A549 (cell line): Measurements from ENCODE around the gene DNM3. TPM values are rescaled to one million over a fixed set of nuclear protein-coding genes. Genes with fewer than 3 reads are reported as not detected.

Experiments
- ATAC-seq, 2 experiments: fragments of 200-7000 bp in 1 of 2; fragments of >200 bp in 1 of 2; cut with Nextera tagmentation in 1 of 2; cut with Tn5 transposase in 1 of 2; 3 replicates each; pipeline versions ENCODE4 v1.8.0 to v1.9.1; 2018 to 2020; ENCODE audit warnings: mild to moderate bottlenecking in 1 of 2, moderate library complexity in 1 of 2
- CTCF ChIA-PET: fragments of 300-600 bp; sonication (Branson Sonifier 250); formaldehyde crosslinking; extraction: SDS; loops from one replicate; lab custom pipeline; 2021; ENCODE audit warnings: antibody characterized with exemption, inconsistent platforms; lab: Yijun Ruan, JAX
- POLR2A ChIA-PET: fragments of 350-600 bp; formaldehyde crosslinking; extraction: SDS; loops from one replicate; lab custom pipeline; 2021; ENCODE audit warnings: antibody characterized with exemption, inconsistent platforms; lab: Yijun Ruan, JAX
- DNase-seq, 2 experiments: peaks; one replicate each; pipeline versions ENCODE4 v3.0.0 to v3.0.0-alpha.2; 2011 to 2016; ENCODE audit warnings: low read depth in 1 of 2, low spot score in 1 of 2
- FAIRE-seq: peaks from 2 replicates; lab custom pipeline; 2011; peaks lifted over from hg19 to GRCh38; lab: Jason Lieb, UNC
- H3K27ac ChIP-seq, 2 experiments: fragments of >200 bp; sonication (Bioruptor Twin); formaldehyde crosslinking; 3 replicates each; pipeline ENCODE4 v1.5.1; 2016 to 2017
- H3K4me1 ChIP-seq: fragments of >200 bp; sonication (Bioruptor Twin); formaldehyde crosslinking; 3 replicates; pipeline ENCODE4 v1.6.1; 2016
- H3K4me2 ChIP-seq: fragments of >200 bp; sonication (Bioruptor Twin); formaldehyde crosslinking; 3 replicates; pipeline ENCODE4 v1.6.1; 2016
- H3K4me3 ChIP-seq: fragments of >200 bp; sonication (Bioruptor Twin); formaldehyde crosslinking; 3 replicates; pipeline ENCODE4 v1.5.1; 2016
- H3K9me3 ChIP-seq: fragments of >200 bp; sonication (Bioruptor Twin); formaldehyde crosslinking; 3 replicates; pipeline ENCODE4 v1.6.1; 2016
- BHLHE40 ChIP-seq: IDR thresholded peaks from 2 replicates; pipeline ENCODE4 v1.6.1; 2012; ENCODE audit warnings: low read depth, low read length, inconsistent platforms
- CBX2 ChIP-seq: fragments of 200-600 bp; sonication (generic); IDR thresholded peaks from 2 replicates; pipeline ENCODE4 v1.6.1; 2016; ENCODE audit warnings: low read depth, mild to moderate bottlenecking, borderline replicate concordance
- CBX8 ChIP-seq: fragments of 200-600 bp; sonication (generic); IDR thresholded peaks from 2 replicates; pipeline ENCODE4 v1.6.1; 2016
- EP300 ChIP-seq, 2 experiments: fragments of >200 bp; sonication (Bioruptor Twin); formaldehyde crosslinking; IDR thresholded peaks; 2 replicates in 1 of 2; 3 replicates in 1 of 2; pipeline ENCODE4 v1.6.1; 2016 to 2017
- FOSL2 ChIP-seq, 2 experiments: fragments of 450-650 bp in 1 of 2; fragments of >200 bp in 1 of 2; sonication (Bioruptor Twin) in 1 of 2; formaldehyde crosslinking; IDR thresholded peaks; 2 replicates each; pipeline versions ENCODE4 v1.5.0 to v1.6.1; 2016 to 2020; ENCODE audit warnings: mild to moderate bottlenecking in 1 of 2, moderate library complexity in 1 of 2
- GATA3 ChIP-seq: IDR thresholded peaks from 2 replicates; pipeline ENCODE4 v1.6.1; 2012; ENCODE audit warnings: borderline replicate concordance
- HOXB13 ChIP-seq: fragments of 250-450 bp; sonication (Bioruptor Pico); IDR thresholded peaks from 2 replicates; pipeline ENCODE4 v1.5.0; 2020; ENCODE audit warnings: low read depth, mild to moderate bottlenecking, moderate library complexity
- HOXB5 ChIP-seq: fragments of 250-450 bp; sonication (Bioruptor Pico); IDR thresholded peaks from 2 replicates; pipeline ENCODE4 v1.5.0; 2020; ENCODE audit warnings: mild to moderate bottlenecking, moderate library complexity
- MAX ChIP-seq: IDR thresholded peaks from 2 replicates; pipeline ENCODE4 v1.6.1; 2012
- MAZ ChIP-seq: fragments of 150-350 bp; IDR thresholded peaks from 2 replicates; pipeline ENCODE4 v1.6.1; 2014; ENCODE audit warnings: antibody characterized with exemption, low read depth, low read length, borderline replicate concordance
- NPAS2 ChIP-seq: fragments of 250-450 bp; sonication (Bioruptor Pico); IDR thresholded peaks from 2 replicates; pipeline ENCODE4 v1.8.0; 2022; ENCODE audit warnings: mild to moderate bottlenecking, moderate library complexity, borderline replicate concordance
- NR3C1 ChIP-seq: fragments of >200 bp; sonication (Bioruptor Twin); formaldehyde crosslinking; IDR thresholded peaks from 3 replicates; pipeline ENCODE4 v1.6.1; 2017
- PBX3 ChIP-seq: IDR thresholded peaks from 2 replicates; pipeline ENCODE4 v1.6.1; 2012
- POLR2A ChIP-seq: IDR thresholded peaks from 2 replicates; pipeline ENCODE4 v1.6.1; 2012; ENCODE audit warnings: mild to moderate bottlenecking, low read length
- RAD21 ChIP-seq, 2 experiments: fragments of >200 bp in 1 of 2; sonication (Bioruptor Twin) in 1 of 2; formaldehyde crosslinking in 1 of 2; IDR thresholded peaks in 1 of 2; conservative IDR thresholded peaks in 1 of 2; 2 replicates in 1 of 2; 3 replicates in 1 of 2; pipeline ENCODE4 v1.6.1; 2012 to 2018; ENCODE audit warnings: inconsistent platforms in 1 of 2
- SMC3 ChIP-seq: fragments of >200 bp; sonication (Bioruptor Twin); formaldehyde crosslinking; IDR thresholded peaks from 3 replicates; pipeline ENCODE4 v1.6.1; 2018; ENCODE audit warnings: inconsistent platforms
- SREBF2 ChIP-seq: fragments of 450-650 bp; IDR thresholded peaks from 2 replicates; pipeline ENCODE4 v1.6.1; 2014; ENCODE audit warnings: mild to moderate bottlenecking, moderate library complexity
- ZFP36 ChIP-seq: fragments of 450-650 bp; IDR thresholded peaks from 2 replicates; pipeline ENCODE4 v1.6.1; 2014; ENCODE audit warnings: borderline replicate concordance; ENCODE audit not compliant: partially characterized antibody
- WGBS: methylation state at CpG from one replicate; pipeline ENCODE4 v1.1.6; 2017; ENCODE audit errors: missing lambda C conversion rate; 5-methylcytosine and 5-hydroxymethylcytosine counted together
- polyA plus RNA-seq, 4 experiments: library from polyadenylated mRNA; depleted of rRNA in 3 of 4; stranded (reverse); fragments of >200 nt; fragmentation: RNase III in 1 of 4; extraction: RNeasy Plus Mini Kit Qiagen cat#74134 plus additional on column Dnase treatment in 1 of 4; gene quantifications; 2 replicates in 3 of 4; 3 replicates in 1 of 4; pipeline ENCODE4 v1.2.3, GENCODE V29; 2011 to 2017
- TF ChIP-seq, protein P1 (sequence below): fragments of >200 bp; sonication (Bioruptor Twin); formaldehyde crosslinking; IDR thresholded peaks from 3 replicates; pipeline ENCODE4 v1.5.1; 2016
- TF ChIP-seq, protein P2 (sequence below): fragments of 450-650 bp; IDR thresholded peaks from 2 replicates; pipeline ENCODE4 v1.6.1; 2014; ENCODE audit warnings: antibody characterized with exemption
- TF ChIP-seq, protein P3 (sequence below): fragments of 250-450 bp; sonication (Bioruptor Pico); IDR thresholded peaks from 2 replicates; pipeline ENCODE4 v1.5.0; 2020; ENCODE audit warnings: low read depth, mild to moderate bottlenecking, moderate library complexity

Gene DNM3
- polyA plus RNA-seq, 2 of the 4 experiments (the other 2 are of a cell fraction), result 0.57 to 1.5 TPM

GRCh38 chr1:171850651-171851350 lies 9.5 kb downstream of the DNM3 start:
- ChIA-PET POLR2A (interaction anchor here (1.7 kb wide), 1 partner anchor 9 kb away, joined by 5 read pairs; the partner anchor contains the start of gene DNM3), CTCF (interaction anchor here (0.7 to 1.9 kb wide), 3 partner anchors 50 to 134 kb away, joined by 3 to 12 read pairs (median 3); no protein-coding TSS in a partner anchor)
- DNase-seq (peak in 1 of 2 experiments; percentile 12), ATAC-seq (peak; percentile 39 to 53; a peak in 3 of 6 replicates), FAIRE-seq (no peak)
- no peaks in the 10 kb centered on the region for H3K4me1 ChIP-seq
- TF ChIP-seq MAZ, result no peak
- peak; percentile 47 to 50 for TF ChIP-seq RAD21 (conservative IDR thresholded peaks at IDR 0.05 in 1 of 2, IDR thresholded peaks at IDR 0.05 in 1 of 2)
- TF ChIP-seq, protein P1, sequence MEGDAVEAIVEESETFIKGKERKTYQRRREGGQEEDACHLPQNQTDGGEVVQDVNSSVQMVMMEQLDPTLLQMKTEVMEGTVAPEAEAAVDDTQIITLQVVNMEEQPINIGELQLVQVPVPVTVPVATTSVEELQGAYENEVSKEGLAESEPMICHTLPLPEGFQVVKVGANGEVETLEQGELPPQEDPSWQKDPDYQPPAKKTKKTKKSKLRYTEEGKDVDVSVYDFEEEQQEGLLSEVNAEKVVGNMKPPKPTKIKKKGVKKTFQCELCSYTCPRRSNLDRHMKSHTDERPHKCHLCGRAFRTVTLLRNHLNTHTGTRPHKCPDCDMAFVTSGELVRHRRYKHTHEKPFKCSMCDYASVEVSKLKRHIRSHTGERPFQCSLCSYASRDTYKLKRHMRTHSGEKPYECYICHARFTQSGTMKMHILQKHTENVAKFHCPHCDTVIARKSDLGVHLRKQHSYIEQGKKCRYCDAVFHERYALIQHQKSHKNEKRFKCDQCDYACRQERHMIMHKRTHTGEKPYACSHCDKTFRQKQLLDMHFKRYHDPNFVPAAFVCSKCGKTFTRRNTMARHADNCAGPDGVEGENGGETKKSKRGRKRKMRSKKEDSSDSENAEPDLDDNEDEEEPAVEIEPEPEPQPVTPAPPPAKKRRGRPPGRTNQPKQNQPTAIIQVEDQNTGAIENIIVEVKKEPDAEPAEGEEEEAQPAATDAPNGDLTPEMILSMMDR, result 0 out of 3 replicates have a peak, but pooled peaks have one; percentile 11
- no peak for TF ChIP-seq GATA3
- no peak for TF ChIP-seq CBX2
- peak; percentile 32; the same call in 2 of the 3 replicates for TF ChIP-seq SMC3
- no peak overlapping the region for H3K4me3 ChIP-seq
- H3K27ac ChIP-seq, result no peak overlapping the region
- H3K4me2 ChIP-seq, result no peak overlapping the region
- no peaks in the 10 kb centered on the region for H3K9me3 ChIP-seq
- WGBS, result 31% methylated on average over 5 of the region's 5 CpGs

GRCh38 chr1:171852272-171852671 lies 11.0 kb downstream of the DNM3 start:
- ATAC-seq, result no peak
- CTCF ChIA-PET, result no interaction called here

DNA sequence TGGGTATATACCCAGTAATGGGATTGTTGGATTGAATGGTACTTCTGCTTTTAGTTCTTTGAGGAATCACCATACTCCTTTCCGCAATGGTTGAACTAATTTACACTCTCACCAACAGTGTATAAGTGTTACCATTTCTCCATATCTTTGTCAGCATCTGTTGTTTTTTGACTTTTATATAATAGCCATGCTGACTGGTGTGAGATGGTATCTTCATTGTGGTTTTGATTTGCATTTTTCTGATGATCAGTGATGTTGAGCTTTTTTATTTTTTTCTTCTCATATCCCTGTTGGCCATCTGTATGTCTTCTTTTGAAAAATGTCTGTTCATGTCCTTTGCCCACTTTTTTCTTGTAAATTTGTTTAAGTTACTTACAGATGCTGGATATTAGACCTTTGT lies 14.1 kb downstream of the DNM3 start:
- DNase-seq (no peak), ATAC-seq (no peak), FAIRE-seq (no peak)
- ChIA-PET POLR2A (no interaction called here), CTCF (interaction anchor here (1.0 kb wide), 1 partner anchor 53 kb away, joined by 3 read pairs; no protein-coding TSS in a partner anchor)
- Histone ChIP-seq H3K9me3 (no peaks in the 10 kb centered on the region), H3K4me3 (no peak overlapping the region), H3K4me1 (no peaks in the 10 kb centered on the region), H3K27ac (no peak overlapping the region), H3K4me2 (no peak overlapping the region)
- no peak for TF ChIP-seq MAX
- TF ChIP-seq MAZ, result no peak
- TF ChIP-seq ZFP36, result no peak
- TF ChIP-seq RAD21 (conservative IDR thresholded peaks at IDR 0.05 in 1 of 2, IDR thresholded peaks at IDR 0.05 in 1 of 2), result no peak
- TF ChIP-seq EP300 (IDR thresholded peaks at IDR 0.05), result no peak
- no peak for TF ChIP-seq SREBF2
- TF ChIP-seq NPAS2 (CRISPR knock-in tag), result no peak
- WGBS, result 97% methylated on average over 1 of the region's 1 CpG

More at GRCh38 chr1:171852272-171852671, 11.0 kb downstream of the DNM3 start:
- TF ChIP-seq, protein P2, sequence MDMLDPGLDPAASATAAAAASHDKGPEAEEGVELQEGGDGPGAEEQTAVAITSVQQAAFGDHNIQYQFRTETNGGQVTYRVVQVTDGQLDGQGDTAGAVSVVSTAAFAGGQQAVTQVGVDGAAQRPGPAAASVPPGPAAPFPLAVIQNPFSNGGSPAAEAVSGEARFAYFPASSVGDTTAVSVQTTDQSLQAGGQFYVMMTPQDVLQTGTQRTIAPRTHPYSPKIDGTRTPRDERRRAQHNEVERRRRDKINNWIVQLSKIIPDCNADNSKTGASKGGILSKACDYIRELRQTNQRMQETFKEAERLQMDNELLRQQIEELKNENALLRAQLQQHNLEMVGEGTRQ, result no peak
- TF ChIP-seq NR3C1 (no peak), PBX3 (no peak), FOSL2 (IDR thresholded peaks at IDR 0.05) (no peak), FOSL2 (CRISPR knock-in tag; IDR thresholded peaks at IDR 0.05) (no peak), CBX8 (no peak), POLR2A (no peak), EP300 (IDR thresholded peaks at IDR 0.05) (no peak), ZFP36 (no peak), BHLHE40 (no peak), CBX2 (no peak), HOXB5 (CRISPR knock-in tag) (no peak), SMC3 (no peak), HOXB13 (CRISPR knock-in tag) (no peak)
- TF ChIP-seq, protein P3, sequence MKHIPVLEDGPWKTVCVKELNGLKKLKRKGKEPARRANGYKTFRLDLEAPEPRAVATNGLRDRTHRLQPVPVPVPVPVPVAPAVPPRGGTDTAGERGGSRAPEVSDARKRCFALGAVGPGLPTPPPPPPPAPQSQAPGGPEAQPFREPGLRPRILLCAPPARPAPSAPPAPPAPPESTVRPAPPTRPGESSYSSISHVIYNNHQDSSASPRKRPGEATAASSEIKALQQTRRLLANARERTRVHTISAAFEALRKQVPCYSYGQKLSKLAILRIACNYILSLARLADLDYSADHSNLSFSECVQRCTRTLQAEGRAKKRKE (CRISPR knock-in tag), result no peak
- TF ChIP-seq, all 56 proteins: peak for 0
- no peak overlapping the region for H3K4me2 ChIP-seq
- FAIRE-seq (no peak), DNase-seq (no peak)
- POLR2A ChIA-PET, result no interaction called here
- no peaks in the 10 kb centered on the region for H3K4me1 ChIP-seq
- no peak overlapping the region for H3K27ac ChIP-seq
- H3K4me3 ChIP-seq, result no peak overlapping the region
- H3K9me3 ChIP-seq, result no peaks in the 10 kb centered on the region
